DMS114 treated with DMSO at 0.1 percent for 48 hours (cell line): ENCODE measurements around the gene GALNT13.
"Not testable (repeated sequence)": the region's sequence is repeated elsewhere in the genome, so short reads cannot be mapped to it uniquely, and the experiment has no call there.

Experiments used
- DNase-seq: peaks from one replicate; lab custom pipeline; 2025; ENCODE audit not compliant: unreplicated experiment; lab: John Stamatoyannopoulos, UW

GALNT13 gene

DNA sequence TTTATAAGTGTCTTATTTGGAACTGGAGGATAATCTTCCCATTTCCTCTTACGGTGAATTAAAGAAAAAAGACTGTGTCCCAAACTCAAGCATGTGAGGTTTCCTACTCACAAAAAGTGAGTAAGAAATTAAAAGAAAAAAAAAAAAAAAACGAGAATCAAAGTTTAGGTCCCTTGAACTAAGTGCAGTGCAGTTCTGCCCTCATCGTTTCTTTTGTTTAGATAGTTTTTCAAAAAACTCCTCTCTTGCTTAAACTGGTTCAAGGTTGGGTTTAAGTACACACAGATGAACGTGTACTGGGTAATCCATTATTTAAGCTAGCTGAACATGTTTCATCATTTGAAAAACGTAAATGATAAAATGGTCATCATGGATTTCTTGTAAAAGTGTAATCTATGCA is 590.9 kb downstream of the GALNT13 start:
- DNase-seq, result no peak

- DNase-seq, result no peak
These were observed 594.5 kb downstream of the GALNT13 start for GRCh38 chr2:154466226-154466625.

GRCh38 chr2:154470376-154470775 is 598.7 kb downstream of the GALNT13 start:
- no peak for DNase-seq

GRCh38 chr2:154471492-154471891 is 599.8 kb downstream of the GALNT13 start:
- not testable (repeated sequence) for DNase-seq

DNA sequence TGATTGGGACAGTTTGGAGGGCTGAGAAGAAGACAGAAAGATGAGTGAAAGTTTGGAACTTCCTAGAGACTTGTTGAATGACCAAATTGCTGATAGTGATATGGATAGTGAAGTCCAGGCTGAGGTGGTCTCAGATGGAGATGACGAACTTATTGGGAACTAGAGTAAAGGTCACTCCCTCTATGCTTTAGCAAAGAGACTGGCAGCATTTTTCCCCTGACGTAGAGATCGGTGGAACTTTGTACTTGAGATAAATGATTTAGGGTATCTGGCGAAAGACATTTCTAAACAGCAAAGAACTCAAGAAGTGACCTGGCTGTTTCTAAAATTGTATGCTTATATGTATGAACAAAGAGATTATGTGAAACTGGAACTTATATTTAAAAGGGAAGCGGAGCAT is 605.6 kb downstream of the GALNT13 start:
- DNase-seq, result no peak

DNA sequence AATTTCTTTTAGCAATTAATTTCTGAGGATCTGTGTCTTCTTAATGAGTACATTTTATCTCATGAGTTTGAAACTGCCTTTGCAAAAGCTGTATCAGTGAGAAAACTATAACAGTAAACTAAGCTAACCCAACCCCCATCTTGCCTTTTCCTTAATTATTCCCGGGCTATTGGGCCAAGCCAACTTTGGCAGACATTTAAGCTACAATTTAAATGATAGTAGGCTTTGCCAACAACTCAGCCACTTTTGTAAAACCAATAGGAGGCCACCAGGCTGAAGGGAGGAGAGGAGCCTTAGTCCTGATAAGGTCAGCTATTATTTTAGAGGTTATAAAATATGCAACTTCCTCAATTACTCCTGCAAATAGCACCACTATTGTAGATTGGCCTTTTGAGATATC is 608.8 kb downstream of the GALNT13 start:
- no peak for DNase-seq

GRCh38 chr2:154481336-154481735 is 609.6 kb downstream of the GALNT13 start:
- no peak for DNase-seq

DNA sequence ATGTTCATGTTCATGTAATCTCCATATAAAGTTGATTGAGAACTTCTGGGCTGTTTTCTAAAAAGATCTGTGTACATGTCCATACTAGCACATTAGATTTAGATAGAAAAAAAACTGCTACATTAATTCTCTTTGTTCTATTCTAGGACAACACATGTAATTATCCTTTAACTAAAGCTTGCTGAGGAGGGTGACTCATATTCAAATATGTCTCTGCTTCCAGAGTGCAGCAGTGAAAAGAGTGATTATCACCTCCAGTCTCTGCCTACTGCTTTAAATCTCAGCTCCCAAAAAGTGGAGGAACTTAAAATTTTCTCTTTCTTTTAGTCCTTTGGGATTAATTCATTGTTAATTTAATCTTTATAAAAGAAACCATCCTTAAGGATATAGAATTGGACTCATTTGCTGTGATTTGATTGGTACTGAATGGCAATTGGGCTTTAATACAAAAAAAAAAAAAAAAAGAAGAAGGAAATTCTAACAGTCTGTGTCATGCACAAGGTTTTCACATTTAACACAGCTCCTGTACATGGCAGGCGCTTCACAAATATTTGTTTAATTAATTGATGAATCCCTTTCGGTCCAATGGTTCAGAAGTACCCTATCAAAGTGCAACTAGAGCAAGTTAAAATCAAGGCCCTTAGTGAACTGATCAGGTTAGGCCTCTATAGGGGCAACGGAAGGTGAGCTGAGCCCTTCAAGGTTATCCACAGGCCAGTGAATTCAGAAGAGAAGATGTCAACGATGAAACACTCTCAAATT is 612.8 kb downstream of the GALNT13 start:
- no peak for DNase-seq

GRCh38 chr2:154488801-154489200 is 617.1 kb downstream of the GALNT13 start:
- DNase-seq, result no peak

GRCh38 chr2:154489266-154489858 is 617.6 kb downstream of the GALNT13 start:
- DNase-seq, result no peak

GRCh38 chr2:154490530-154490929 is 618.8 kb downstream of the GALNT13 start:
- no peak for DNase-seq

DNA sequence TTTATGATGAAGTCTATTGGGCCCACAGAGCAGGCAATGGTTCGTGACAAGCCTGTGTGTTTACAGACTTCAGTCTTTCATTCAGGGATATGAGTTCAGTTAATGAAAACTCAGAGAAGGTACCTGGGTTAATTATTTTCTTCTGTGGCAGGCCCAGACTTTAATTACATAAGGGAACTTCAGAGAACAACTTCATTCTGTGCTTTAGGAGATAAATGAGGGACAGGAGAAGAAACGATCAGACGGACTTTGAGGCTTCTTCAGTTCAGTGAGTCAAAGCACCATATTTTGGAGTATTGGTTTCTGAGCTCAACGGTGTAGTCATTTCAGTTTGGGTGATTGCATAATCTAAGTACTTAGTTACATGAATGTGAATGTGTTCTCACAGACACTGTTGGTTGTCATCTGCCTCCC is 623.7 kb downstream of the GALNT13 start:
- no peak for DNase-seq

GRCh38 chr2:154497019-154497418 is 625.3 kb downstream of the GALNT13 start:
- no peak for DNase-seq
